ENCODE data around the gene ATF6. TPM values are rescaled to one million over a fixed set of nuclear protein-coding genes. Genes with fewer than 3 reads are reported as not detected.

ATF6 gene
- total RNA-seq, 2 donors from 2014 or later, result 14.4 to 19.8 TPM

DNA sequence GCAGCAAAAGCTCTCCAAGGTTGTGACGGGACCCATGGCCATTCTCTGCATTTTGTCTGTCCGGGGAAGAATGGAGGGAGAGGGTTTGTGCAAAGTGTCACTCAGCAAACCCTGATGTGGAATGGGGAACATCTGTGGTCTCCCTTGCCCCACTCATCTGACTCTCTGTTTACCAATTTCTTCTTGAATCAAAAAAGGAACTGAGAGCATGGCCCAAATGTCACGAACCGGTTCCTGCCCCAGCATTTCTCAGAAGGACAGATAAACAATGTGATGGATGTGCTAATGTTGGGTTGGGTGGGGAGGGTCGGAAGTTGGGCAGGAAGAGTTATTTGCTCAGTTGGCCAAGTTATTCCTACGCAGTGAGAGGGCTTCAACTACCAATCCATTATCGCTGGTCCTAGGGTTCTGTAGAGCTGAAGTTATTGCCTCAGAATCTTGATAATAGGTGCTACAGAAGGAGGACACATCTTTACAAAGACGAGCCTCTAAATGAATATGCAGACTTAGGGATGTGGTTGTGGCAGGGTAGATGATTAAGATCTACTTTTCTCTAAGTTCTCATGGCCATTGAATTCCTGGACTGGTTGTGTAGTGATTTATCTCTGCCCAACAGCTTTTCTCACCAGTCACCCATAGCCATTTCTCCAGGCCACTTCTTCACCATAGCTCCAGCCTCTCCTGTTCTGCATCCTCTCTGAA, 26.1 kb upstream of the ATF6 start:
- Histone ChIP-seq H3K4me1 (ENCODE audit: control insufficient read depth, insufficient read depth, low read length) (peaks cover 8% of the 10 kb centered on the region), H3K9ac (ENCODE audit: extremely low read depth, low read length, poor library complexity, severe bottlenecking) (no peak overlapping the region), H3K27me3 (ENCODE audit: control insufficient read depth, insufficient read depth, low read length, poor library complexity, severe bottlenecking) (no peaks in the 10 kb centered on the region), H3K36me3 (ENCODE audit: control insufficient read depth, insufficient read depth, low read length) (no peaks in the 10 kb centered on the region), H3K4me3 (ENCODE audit: low read length) (no peak overlapping the region), H3K9me3 (ENCODE audit: control insufficient read depth, low read length) (no peaks in the 10 kb centered on the region), H3K27ac (ENCODE audit: low read depth, low read length) (no peak overlapping the region)
- TF ChIP-seq, protein P1, sequence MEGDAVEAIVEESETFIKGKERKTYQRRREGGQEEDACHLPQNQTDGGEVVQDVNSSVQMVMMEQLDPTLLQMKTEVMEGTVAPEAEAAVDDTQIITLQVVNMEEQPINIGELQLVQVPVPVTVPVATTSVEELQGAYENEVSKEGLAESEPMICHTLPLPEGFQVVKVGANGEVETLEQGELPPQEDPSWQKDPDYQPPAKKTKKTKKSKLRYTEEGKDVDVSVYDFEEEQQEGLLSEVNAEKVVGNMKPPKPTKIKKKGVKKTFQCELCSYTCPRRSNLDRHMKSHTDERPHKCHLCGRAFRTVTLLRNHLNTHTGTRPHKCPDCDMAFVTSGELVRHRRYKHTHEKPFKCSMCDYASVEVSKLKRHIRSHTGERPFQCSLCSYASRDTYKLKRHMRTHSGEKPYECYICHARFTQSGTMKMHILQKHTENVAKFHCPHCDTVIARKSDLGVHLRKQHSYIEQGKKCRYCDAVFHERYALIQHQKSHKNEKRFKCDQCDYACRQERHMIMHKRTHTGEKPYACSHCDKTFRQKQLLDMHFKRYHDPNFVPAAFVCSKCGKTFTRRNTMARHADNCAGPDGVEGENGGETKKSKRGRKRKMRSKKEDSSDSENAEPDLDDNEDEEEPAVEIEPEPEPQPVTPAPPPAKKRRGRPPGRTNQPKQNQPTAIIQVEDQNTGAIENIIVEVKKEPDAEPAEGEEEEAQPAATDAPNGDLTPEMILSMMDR (conservative IDR thresholded peaks at IDR 0.05), result no peak
- H3K9me3 Mint-ChIP-seq, result no peaks in the 10 kb centered on the region
- peaks cover 8% of the 10 kb centered on the region for H3K27me3 Mint-ChIP-seq (ENCODE audit: insufficient read depth)
- no peak for DNase-seq
- WGBS, 2 experiments (ENCODE audit: insufficient coverage in 1 of 2, insufficient read length in 1 of 2), result 87 to 94% methylated on average over 4 to 8 of the region's 8 CpGs
- no peak overlapping the region for H3K4me3 Mint-ChIP-seq
- H3K36me3 Mint-ChIP-seq (ENCODE audit: low read depth), result no peaks in the 10 kb centered on the region
- peaks cover 17% of the 10 kb centered on the region for H3K4me1 Mint-ChIP-seq
- no peak overlapping the region for H3K27ac Mint-ChIP-seq

DNA sequence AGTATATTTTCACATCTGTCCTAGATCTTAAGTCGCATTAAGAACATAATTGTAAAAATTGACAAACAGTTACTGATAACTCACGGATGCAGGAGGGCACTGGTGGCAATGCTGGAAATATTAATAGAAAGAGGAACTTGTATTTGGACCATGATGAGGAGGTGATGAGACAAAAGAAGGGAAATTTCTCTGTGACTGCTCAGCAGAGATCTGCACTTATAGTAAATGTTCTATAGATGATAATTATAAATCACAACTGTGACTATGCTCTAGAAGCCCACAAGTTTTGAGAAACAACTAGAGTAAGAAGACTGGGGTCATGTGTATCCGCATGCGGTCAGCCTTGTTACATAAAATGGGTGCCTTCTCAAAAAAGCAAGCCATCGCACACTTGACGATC, 25.2 kb upstream of the ATF6 start:
- no peak overlapping the region for H3K27ac ChIP-seq (ENCODE audit: low read depth, low read length)
- H3K4me1 Mint-ChIP-seq, result peaks cover 13% of the 10 kb centered on the region
- peaks cover 14% of the 10 kb centered on the region for H3K27me3 Mint-ChIP-seq (ENCODE audit: insufficient read depth)
- no peak overlapping the region for H3K9ac ChIP-seq (ENCODE audit: extremely low read depth, low read length, poor library complexity, severe bottlenecking)
- 86 to 90% methylated on average over 2 to 6 of the region's 6 CpGs for WGBS, 2 experiments (ENCODE audit: insufficient coverage in 1 of 2, insufficient read length in 1 of 2)
- H3K9me3 ChIP-seq (ENCODE audit: control insufficient read depth, low read length), result no peaks in the 10 kb centered on the region
- H3K4me1 ChIP-seq (ENCODE audit: control insufficient read depth, insufficient read depth, low read length), result peaks cover 5% of the 10 kb centered on the region
- no peak for DNase-seq
- H3K4me3 Mint-ChIP-seq, result no peak overlapping the region
- TF ChIP-seq, protein P1 (conservative IDR thresholded peaks at IDR 0.05), result no peak
- H3K4me3 ChIP-seq (ENCODE audit: low read length), result no peak overlapping the region
- H3K27me3 ChIP-seq (ENCODE audit: control insufficient read depth, insufficient read depth, low read length, poor library complexity, severe bottlenecking), result no peaks in the 10 kb centered on the region
- H3K36me3 Mint-ChIP-seq (ENCODE audit: low read depth), result no peaks in the 10 kb centered on the region
- no peaks in the 10 kb centered on the region for H3K36me3 ChIP-seq (ENCODE audit: control insufficient read depth, insufficient read depth, low read length)
- no peak overlapping the region for H3K27ac Mint-ChIP-seq
- no peaks in the 10 kb centered on the region for H3K9me3 Mint-ChIP-seq

DNA sequence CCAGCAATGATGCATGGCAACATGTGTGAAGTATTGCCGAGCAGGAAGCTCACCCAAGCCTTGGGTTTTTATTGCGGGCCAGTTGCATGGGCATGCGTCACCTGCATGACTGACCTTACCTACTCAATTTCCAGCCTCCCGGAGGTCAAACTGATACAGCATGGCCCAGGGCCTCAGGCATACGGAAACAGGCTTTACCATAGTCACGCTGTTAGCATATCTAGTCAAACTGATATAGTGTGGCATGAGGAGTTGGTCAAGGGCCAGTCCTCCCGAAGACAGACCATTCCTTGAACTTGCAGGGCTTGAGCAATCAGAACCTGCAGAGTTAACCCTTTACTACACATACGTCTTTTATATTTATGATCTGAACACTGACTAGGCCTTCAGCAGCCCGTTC, 22.9 kb upstream of the ATF6 start:
- Histone ChIP-seq H3K4me1 (ENCODE audit: control insufficient read depth, insufficient read depth, low read length) (no peaks in the 10 kb centered on the region), H3K27me3 (ENCODE audit: control insufficient read depth, insufficient read depth, low read length, poor library complexity, severe bottlenecking) (peaks cover 4% of the 10 kb centered on the region), H3K4me3 (ENCODE audit: low read length) (no peak overlapping the region), H3K27ac (ENCODE audit: low read depth, low read length) (no peak overlapping the region), H3K36me3 (ENCODE audit: control insufficient read depth, insufficient read depth, low read length) (no peaks in the 10 kb centered on the region), H3K9me3 (ENCODE audit: control insufficient read depth, low read length) (no peaks in the 10 kb centered on the region), H3K9ac (ENCODE audit: extremely low read depth, low read length, poor library complexity, severe bottlenecking) (no peak overlapping the region)
- H3K27me3 Mint-ChIP-seq (ENCODE audit: insufficient read depth), result peaks cover 34% of the 10 kb centered on the region
- H3K9me3 Mint-ChIP-seq, result no peaks in the 10 kb centered on the region
- 87 to 89% methylated on average over 3 to 9 of the region's 9 CpGs for WGBS, 2 experiments (ENCODE audit: insufficient coverage in 1 of 2, insufficient read length in 1 of 2)
- peaks cover 2% of the 10 kb centered on the region for H3K4me1 Mint-ChIP-seq
- H3K36me3 Mint-ChIP-seq (ENCODE audit: low read depth), result no peaks in the 10 kb centered on the region
- DNase-seq, result no peak
- H3K27ac Mint-ChIP-seq, result no peak overlapping the region
- H3K4me3 Mint-ChIP-seq, result no peak overlapping the region
- TF ChIP-seq, protein P1 (conservative IDR thresholded peaks at IDR 0.05), result no peak
